ENCODE results near the gene ADARB2.
"Not testable (repeated sequence)": the region's sequence is repeated elsewhere in the genome, so short reads cannot be mapped to it uniquely, and the experiment has no call there.

The ADARB2 gene

GRCh38 chr10:1159131-1160061, 577.9 kb downstream of the ADARB2 start:
- no peak for DNase-seq (ENCODE audit: low read depth, low spot score)

- DNase-seq (ENCODE audit: low read depth, low spot score), result not testable (repeated sequence)
These were observed 578.8 kb downstream of the ADARB2 start for GRCh38 chr10:1158536-1158935.

DNA sequence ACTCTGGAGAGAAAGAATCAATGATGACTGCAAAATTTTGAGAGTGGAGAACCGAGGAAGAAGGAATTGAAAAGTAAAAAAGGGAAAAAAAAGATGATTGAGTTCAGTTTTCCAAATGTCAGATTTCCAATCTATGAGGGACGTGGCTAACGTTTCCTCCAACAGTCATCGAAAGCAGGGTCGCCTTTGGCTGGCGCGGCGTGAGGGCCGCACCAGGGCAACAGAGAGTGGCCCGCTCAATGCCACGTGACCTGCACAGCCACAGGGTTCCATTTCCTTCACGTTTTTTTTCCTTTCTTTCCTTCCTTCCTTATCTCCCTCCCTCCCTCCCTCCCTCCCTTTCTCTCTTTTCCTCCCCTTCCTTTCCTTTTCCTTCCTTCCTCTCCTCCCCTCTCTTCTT, 579.3 kb downstream of the ADARB2 start:
- no peak for DNase-seq (ENCODE audit: low read depth, low spot score)

GRCh38 chr10:1157615-1157933, 579.8 kb downstream of the ADARB2 start:
- no peak for DNase-seq (ENCODE audit: low read depth, low spot score)

DNA sequence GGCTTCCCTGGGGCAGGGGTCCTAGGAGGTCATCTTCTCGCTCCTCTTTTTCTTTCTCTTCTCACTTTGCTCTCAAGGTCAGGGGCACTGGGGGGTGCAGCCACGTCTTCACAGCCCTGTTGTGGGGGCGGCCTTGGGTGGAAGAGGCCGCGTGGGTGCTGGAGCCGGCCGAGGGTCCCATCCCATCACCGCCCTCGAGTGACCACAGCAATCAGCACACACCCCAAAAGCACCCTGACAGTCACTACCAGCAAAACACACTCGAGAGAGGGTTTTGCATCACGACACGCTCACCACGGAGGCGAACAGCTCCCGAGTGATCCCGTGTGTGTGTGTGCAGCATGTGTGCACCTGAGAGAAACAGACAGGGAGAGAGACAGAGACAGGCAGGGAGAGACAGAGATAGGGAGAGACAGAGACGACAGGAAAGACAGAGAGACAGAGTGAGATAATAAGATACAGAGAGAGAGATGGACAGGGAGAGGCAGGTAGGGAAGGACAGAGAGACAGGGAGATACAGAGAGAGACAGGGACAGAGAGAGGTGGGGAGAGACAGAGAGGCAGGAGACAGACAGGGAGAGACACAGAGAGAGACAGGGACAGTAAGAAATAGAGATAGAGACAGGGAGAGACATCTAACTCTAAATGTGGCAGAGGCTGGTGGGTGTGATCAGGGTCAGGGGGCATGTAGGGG, 580.3 kb downstream of the ADARB2 start:
- DNase-seq (ENCODE audit: low read depth, low spot score), result no peak

DNA sequence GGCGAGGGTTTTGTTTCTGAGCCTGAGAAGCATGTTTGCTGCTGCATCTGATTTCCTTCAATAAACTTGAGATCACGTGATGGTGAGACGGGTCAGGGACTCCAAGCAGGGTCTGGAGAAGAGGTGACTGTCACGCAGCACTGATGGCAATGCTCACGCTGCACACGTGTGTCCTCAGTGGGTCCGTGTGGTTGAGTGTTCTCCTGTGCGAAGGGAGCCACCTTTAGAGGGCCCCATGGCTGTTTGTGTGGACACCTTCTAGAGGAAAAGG, 580.8 kb downstream of the ADARB2 start:
- DNase-seq (ENCODE audit: low read depth, low spot score), result no peak

DNA sequence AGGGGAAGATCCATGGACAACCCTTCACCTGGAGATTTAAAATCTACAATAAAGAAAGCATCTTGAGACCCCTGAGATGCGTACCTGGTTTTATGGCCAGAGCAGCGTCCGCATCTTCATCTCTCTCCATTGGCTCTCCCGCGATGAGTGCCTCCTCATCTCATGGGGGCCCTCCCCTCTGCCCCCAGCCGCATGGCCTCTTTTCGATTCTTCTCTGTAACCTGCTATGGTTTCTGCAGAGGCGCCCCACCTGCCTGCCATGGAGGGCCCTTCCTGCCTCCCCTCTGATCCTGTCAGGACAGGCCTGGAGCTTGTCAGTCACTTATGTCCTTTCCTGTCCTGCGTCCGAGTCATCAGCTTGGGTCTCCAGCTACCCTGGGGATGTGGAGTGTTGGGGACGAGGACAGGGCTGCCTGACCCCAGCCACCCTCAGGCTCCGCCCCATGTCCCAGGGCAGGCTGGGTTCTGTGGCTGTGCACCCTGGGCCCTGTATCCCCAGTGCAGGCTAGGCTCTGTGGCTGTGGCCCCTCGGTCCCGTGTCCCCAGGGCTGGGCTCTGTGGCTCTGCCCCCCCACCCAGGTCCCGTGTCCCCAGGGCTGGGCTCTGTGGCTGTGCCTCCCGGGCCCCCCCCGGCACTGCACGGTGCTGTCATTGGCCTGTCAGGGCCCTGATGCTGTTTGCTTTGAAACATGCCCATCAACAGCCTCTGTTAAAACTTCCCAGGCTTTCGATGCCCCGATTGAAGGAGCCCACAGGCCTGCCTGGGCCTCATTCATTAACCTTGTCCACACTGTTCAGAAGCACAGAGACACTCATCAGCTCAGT, 581.3 kb downstream of the ADARB2 start:
- no peak for DNase-seq (ENCODE audit: low read depth, low spot score)

GRCh38 chr10:1154531-1155295, 582.6 kb downstream of the ADARB2 start:
- no peak for DNase-seq (ENCODE audit: low read depth, low spot score)

DNA sequence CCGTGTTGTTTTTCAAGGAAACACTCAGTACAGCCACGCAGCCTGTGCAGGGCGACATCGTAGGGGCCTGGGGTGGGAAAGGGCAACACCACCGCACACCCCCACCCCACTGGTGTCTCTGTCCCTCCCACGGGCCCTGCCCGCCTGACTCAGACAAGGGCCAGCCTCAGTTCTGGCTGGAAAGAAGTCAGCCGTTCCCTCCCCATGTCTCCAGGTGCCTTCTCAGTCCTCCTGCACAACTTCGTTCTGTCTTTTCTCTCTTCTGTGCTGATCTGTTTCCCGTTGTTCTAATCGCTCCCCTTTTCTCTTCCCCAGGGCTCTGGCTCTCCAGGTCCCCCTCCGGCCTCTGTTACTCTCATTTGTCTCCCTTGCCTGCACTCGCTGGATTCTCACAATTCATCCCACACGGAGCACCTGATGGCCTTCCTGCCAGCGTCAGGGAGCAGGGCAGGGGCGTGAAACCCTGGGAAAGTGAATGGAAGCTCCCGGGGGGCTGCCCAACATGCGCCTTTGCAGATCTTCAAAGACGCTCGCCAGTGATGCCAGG, 583.4 kb downstream of the ADARB2 start:
- no peak for DNase-seq (ENCODE audit: low read depth, low spot score)

DNA sequence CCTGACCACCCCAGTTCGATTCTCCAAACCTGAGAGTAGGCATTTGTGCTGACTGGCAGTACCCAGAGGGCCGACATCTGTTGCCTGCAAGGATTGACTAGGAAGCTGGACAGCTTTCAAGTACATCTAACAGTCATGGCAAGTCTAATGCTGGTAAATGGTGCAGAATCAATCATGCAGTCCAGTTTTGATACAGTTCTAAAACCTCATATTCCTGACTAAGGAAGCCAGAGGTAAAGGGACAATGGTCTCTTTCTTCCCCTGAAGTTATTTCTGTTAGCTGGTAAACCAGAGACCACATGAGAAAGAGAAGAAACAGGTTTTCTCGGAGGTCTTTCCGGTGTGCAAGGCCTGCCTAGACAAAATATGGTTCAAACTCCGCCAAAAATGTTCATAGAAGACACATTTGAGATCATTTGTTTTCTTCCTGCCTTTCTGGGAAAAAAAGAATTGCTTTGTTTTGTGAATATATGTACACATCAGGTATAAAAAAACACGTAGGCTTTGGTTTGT, 584.0 kb downstream of the ADARB2 start:
- no peak for DNase-seq (ENCODE audit: low read depth, low spot score)

DNA sequence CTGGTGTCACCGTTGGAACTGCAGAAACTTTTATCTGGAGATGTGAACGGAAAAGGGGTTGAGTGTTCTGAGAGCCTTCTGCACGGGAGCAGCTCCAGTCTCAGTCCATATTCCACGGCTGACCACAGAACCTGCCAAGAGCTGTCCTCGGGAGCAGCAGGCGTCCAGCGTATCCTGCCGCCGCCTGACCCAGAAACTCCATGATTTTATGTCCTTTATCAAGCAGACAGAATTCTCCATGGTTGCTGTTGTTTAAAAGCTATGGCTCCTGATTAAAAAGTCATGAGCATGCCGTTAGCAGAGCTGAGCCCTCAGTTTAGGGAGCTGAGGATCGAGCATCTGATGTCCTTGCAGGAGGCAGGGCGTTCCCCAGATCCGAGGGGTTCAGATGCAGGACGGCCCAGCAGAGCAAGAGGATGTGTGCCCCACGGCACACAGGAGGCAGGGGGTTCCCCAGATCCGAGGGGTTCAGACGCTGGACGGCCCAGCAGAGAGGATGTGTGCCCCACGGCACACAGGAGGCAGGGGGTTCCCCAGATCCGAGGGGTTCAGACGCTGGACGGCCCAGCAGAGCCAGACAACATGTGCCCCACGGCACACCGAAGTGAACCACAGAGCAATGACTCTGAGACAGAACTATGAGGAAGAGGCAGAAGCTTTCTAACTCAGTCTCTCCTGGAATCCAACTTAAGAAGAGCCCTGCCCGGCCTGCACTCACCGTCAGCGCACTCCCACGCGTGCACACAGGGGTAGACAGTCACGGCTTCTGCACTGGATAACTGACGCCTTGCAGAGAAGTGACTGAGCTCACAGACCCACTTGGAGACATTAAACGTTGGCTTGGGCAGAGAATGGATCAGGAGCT, 584.7 kb downstream of the ADARB2 start:
- no peak for DNase-seq (ENCODE audit: low read depth, low spot score)

GRCh38 chr10:1151076-1152033, 586.0 kb downstream of the ADARB2 start:
- no peak for DNase-seq (ENCODE audit: low read depth, low spot score)

DNA sequence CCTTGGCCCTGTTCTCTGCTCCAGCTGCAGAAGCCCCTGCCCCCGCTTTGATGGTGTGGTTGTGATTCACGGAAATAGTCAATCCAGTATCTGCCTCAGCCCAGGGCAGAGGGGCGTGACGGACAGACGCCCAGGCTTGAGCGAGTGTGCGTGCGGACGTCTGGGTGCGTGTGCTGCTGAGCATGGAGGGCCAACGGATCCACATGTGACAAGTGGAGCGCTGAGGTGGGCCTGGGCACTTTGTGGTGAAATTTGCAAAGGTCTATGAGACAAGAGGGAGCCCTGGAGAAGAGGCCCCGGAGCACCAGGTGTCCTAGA, 586.7 kb downstream of the ADARB2 start:
- no peak for DNase-seq (ENCODE audit: low read depth, low spot score)

GRCh38 chr10:1149793-1150637, 587.3 kb downstream of the ADARB2 start:
- DNase-seq (ENCODE audit: low read depth, low spot score), result no peak

GRCh38 chr10:1148855-1149605, 588.3 kb downstream of the ADARB2 start:
- DNase-seq (ENCODE audit: low read depth, low spot score), result no peak

DNA sequence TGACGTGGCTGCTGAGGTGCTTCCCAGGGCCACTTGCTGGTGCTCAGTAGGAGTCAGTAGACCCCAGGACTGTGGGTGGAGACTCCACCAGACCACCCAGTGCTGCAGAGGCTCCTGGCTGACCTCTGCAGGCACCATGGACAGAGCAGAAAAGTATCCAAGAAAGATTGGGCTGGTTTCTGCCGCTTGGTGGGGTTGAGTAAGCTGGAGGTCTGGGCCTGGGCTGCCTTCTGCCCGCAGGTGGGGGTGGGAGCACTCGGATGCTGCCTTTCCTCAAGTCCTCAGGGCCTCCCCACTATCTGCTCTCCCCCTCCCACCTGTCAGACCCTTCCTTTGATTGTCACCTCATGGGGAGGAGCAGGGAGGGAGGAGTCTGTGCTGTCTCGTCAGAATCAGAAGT, 589.5 kb downstream of the ADARB2 start:
- peak; percentile 32 for DNase-seq (ENCODE audit: low read depth, low spot score)

DNA sequence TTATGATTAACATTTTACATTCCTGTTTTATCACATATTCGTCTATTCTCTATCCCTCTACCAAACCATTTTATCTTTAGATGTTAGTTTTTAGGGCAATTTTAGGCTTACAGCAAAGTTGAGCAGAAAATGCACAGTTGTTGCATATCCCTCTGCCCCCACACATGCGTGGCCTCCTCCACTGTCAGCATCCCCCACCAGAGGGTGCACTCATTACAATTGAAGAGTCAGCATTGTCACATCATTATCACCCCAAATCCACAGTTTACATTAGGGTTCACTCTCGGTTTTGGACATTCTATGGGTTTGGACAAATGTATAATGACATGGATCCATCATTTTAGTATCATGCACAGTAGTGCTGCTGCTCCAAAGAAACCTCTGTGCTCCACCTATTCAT, 594.7 kb downstream of the ADARB2 start:
- no peak for DNase-seq (ENCODE audit: low read depth, low spot score)

DNA sequence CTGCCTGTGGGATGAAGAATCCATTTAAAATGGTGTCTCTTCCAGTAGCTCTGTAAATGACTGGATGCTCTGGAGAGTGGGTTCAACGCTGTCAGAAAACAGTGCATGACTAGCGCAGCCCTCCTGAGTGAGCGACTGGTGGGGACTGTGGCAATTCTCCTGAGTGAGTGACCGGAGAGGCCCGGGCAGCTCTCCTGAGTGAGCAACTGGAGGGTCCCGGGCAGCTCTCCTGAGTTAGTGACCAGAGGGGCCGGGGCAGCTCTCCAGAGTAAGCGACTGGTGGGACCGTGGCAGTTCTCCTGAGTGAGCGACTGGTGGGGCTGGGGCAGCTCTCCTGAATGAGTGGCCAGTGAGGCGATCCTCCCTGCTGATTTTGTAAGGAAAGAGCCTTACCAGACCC, 595.6 kb downstream of the ADARB2 start:
- DNase-seq (ENCODE audit: low read depth, low spot score), result no peak

Measured in ELF-1 (cell line).